Loucy (cell line): ENCODE results near the gene SIRT6.

Source experiments
- CTCF ChIP-seq: fragments of 200-600 bp; sonication (generic); conservative IDR thresholded peaks from 2 replicates; pipeline ENCODE4 v1.5.1; 2014; ENCODE audit warnings: mild to moderate bottlenecking, antibody characterized with exemption, low read length
- EZH2phosphoT487 ChIP-seq: fragments of 200-600 bp; IDR thresholded peaks from 2 replicates; pipeline ENCODE4 v1.6.1; 2018; ENCODE audit warnings: antibody characterized with exemption, mild to moderate bottlenecking, moderate library complexity, borderline replicate concordance

- TF ChIP-seq CTCF (no peak), EZH2phosphoT487 (no peak)
These were observed 29.9 kb downstream of the SIRT6 start for GRCh38 chr19:4152241-4152998.
